GM21515 (cell line): ENCODE data around the gene TMEM87B.

Experiments used
- ATAC-seq: cut with Tn5 transposase; IDR thresholded peaks from one replicate; pipeline ENCODE4 v1.9.1; 2021; ENCODE audit not compliant: unreplicated experiment

Gene TMEM87B

DNA sequence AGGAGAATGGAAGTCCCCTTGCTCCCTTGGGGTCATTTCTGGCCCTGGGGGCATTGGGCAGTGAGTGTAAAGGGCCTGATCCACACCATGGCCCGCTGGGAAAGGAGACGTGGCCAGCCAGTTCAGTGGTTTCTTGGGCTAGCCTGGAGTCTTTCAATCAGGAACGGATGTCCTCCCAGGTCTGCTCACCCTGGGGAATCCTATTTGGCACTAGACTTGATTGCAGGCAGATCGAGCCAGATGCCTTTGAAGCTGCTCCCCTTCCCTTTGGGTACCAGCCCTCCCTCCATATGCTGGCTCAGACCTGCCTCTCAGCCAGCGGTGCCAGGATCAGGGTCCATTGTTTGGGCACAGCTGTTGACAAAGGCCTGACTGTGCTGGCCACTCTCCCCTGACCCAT lies 94.1 kb downstream of the TMEM87B start:
- no peak for ATAC-seq

- ATAC-seq = no peak
These were observed 94.9 kb downstream of the TMEM87B start for GRCh38 chr2:112149866-112150435.

DNA sequence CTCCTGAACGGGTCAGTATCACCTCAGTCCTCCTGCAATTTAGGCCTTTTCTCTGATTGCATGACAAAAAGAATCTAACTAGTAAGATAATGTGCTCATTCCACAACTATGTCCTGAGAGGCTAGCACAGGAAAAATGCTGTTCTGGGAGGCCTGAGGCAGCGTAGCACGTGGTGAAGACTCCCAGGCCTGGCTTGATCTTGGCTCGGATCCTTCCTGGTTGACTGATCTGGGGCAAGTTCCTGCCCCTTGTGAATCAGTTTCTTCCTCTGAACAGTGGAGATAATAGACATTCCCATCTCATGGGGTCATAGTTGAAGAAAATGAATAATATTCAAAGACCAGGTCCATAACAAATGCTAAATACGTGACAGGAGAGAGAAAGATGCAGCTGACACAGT lies 95.4 kb downstream of the TMEM87B start:
- ATAC-seq = no peak

GRCh38 chr2:112150851-112151250 lies 95.8 kb downstream of the TMEM87B start:
- no peak for ATAC-seq

DNA sequence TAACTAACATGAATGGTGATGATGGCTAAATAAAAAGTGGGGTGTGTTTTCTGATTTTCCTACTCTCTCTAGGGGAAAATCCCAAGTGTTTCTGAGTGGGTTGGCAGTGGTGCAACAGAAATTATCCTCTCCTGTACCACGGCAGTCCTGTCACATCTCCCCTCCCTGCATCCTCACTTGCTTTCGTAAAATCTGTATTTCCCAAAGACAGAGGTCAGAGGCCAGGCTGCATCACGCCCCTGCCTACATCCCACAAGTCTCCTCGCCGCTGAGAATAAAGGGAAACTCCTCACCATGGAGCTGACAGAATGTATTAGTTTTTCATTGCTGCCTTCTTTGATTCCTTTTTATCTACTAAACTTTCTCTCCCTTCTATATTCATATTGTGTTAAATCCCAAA lies 96.2 kb downstream of the TMEM87B start:
- no peak for ATAC-seq

DNA sequence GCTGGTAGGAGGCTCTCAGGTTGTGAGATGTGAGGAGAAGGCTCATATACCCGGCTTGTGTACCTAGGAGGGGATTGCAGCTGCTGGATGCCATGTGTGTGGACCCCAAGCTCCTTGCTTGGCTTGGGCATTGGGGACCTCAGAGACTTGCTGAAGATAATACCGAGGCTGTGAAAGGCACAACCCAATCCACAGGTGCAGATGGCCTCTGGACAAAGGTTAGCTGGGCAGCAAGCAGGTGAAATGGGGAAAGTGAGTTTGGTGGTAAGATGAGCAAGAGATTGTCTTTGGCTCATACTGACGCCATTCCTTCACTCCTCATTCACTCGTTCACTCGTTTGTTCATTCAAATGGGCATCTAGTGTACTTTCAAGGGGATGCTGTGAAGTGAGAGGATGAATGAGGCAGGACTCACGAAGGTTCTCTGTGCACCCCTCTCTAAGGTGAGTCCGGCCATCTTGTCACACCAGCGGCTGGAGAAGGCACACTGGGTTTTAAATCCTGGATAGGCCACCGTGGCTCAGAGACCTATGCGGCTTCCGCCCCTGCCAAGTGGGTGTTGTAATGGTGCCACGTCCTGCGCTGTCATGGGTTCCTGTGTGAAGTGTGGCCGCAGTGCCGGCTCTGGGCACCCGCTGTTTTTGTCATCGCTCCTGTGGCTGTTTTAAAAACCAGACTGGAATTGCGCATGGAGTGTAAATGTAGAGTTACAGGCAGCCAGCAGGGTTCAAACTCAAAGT lies 96.8 kb downstream of the TMEM87B start:
- no peak for ATAC-seq

DNA sequence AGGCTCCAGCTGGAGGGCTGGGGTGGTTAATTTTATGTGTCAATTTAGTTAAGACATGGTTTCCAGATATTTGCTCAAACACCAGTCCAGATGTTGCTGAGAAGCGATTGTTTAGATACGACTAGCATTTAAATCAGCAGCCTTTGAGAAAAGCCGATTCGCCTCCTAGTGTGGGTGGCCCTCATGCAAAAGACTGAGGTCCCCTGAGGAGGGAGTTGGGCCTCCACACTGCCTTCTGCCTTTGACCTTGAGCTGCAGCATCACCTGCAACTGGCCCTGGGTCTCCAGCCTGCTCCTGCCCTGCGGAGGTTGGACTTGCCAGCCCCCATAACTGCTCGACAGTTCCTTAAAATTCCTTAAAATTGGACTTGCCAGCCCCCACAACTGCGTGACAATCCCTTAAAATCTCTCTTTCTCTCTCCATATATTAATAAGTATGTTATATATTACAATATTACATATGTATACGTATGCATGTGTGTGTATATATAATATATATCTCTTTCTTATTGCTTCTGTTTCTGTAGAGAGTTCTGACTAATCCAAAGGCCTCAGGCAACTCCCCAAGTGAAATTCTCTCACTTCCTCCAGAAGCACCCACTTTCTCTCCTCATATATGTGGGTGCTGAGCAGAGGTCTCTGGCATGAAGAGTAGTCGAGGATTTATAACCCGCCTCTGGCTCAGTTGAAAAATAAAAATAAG lies 97.6 kb downstream of the TMEM87B start:
- ATAC-seq = no peak

- ATAC-seq = no peak
These were observed 98.1 kb downstream of the TMEM87B start for GRCh38 chr2:112153179-112153490.

DNA sequence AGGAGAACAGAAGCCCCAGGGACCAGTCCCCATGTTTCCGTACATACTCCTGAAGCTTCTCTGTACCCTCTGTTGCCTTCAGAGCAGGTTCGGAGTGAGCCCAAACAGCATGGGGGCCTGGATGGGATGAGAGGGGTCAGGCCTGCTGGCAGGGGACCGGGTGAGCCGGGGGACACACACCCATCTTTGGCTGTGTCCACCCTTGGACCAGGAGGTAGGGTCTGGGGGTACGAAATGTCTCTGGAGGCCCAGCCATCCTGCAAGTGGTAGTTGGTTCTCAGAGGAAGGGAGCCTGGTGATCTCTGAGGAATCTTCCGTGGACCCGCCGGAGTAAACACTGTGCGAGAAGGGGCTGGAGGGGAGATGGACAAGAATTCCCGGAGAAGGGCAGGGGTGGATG lies 98.4 kb downstream of the TMEM87B start:
- no peak for ATAC-seq

DNA sequence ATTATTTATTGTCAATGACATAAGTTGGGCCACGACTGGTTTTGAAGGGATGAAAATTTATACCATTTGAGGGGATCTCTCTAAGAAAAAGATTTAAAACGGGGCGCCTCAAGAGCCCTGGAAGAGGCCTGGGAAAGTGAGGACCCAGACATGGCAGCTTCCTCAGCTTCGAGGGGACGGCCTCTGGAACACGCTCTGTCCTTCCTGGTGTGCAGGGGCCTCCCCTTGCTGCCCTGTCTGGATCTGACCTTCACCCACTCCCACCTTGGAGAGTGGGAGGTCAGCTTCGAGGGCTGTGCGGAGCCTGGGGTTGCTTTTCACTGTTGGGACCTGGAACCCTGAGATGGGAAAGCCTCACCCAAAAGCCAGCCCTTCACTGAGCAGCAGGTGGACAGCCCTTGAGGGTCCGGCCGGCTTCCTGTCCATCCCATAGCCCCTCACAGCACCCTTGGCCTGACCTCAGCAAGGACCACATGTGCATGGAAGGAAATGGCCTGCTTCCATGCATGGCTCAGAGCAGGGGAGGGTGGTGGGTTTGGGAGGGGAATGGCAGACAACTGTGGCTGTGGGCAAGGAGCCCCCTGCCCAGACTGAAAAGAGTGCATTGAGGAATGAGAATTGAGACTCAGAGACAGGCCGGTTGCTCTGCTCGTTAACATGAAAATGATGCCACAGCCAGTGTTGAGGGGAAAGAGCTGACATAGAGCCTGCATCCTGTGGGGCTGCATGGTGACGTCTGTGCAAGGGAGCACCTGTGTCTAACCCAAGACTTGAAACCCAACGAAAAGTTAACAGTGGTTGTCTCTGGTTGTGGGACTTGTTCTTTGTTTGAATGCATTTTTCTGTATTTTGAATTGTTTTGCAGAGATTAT lies 99.4 kb downstream of the TMEM87B start:
- no peak for ATAC-seq

GRCh38 chr2:112155331-112156151 lies 100.5 kb downstream of the TMEM87B start:
- ATAC-seq = no peak

- ATAC-seq = no peak
These were observed 101.3 kb downstream of the TMEM87B start for GRCh38 chr2:112156152-112156986.

GRCh38 chr2:112157472-112157871 lies 102.4 kb downstream of the TMEM87B start:
- ATAC-seq = no peak

GRCh38 chr2:112159454-112159921 lies 104.4 kb downstream of the TMEM87B start:
- ATAC-seq = no peak

GRCh38 chr2:112160283-112161250 lies 105.5 kb downstream of the TMEM87B start:
- ATAC-seq = no peak

GRCh38 chr2:112161431-112162145 lies 106.5 kb downstream of the TMEM87B start:
- ATAC-seq = no peak

- no peak for ATAC-seq
These were observed 107.3 kb downstream of the TMEM87B start for GRCh38 chr2:112162341-112162740.

DNA sequence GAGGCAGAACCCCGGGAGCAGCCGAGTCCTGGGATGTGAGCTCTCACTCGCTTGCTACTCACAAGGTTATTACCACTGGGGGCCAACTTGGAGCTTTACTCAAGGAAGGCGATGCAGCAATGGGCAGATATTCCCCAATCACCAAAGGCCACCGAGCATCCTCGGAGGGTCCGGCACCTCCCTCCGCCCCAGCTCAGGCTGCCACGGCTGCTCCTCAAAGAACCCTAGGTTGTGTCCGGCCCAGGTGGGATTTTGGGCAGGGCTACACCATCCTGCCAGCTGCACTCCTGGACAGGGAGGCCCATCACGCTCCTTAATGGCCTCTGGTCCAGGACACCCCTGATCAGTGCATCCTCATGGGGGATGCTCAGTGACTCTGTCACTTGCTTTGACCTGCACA lies 107.9 kb downstream of the TMEM87B start:
- no peak for ATAC-seq
